Activated CD8-positive, alpha-beta memory T cell treated with anti-CD3 and anti-CD28 coated beads for 24 hours (primary cell): Measurements from ENCODE around the gene UGT2B17.
"Not testable (repeated sequence)": the region's sequence is repeated elsewhere in the genome, so short reads cannot be mapped to it uniquely, and the experiment has no call there.

ENCODE experiments used
- DNase-seq: peaks from one replicate; pipeline ENCODE4 v3.0.0-alpha.2; 2020

UGT2B17 gene

DNA sequence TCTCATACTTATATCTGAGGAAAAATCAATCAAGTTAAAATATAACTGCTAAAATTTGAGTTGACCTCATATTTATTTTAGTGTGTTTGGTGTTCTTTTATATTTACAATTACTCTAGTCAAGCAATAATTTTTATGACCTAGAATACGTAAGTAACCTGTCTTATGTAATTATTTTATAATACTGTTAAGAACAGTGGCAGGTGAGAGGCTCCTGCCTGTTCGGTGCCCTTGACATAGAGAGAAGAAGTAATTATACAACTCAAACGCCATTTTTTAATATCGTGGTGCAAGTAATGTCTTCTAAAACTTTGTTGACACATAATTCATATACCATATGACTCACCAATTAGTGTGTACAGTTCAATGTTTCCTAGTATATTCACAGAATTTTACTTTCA lies 7.6 kb downstream of the UGT2B17 start:
- DNase-seq: not testable (repeated sequence)

- DNase-seq: not testable (repeated sequence)
Measured at GRCh38 chr4:68566364-68566763, 9.8 kb downstream of the UGT2B17 start.

- DNase-seq: not testable (repeated sequence)
Measured at GRCh38 chr4:68565082-68565481, 11.0 kb downstream of the UGT2B17 start.

DNA sequence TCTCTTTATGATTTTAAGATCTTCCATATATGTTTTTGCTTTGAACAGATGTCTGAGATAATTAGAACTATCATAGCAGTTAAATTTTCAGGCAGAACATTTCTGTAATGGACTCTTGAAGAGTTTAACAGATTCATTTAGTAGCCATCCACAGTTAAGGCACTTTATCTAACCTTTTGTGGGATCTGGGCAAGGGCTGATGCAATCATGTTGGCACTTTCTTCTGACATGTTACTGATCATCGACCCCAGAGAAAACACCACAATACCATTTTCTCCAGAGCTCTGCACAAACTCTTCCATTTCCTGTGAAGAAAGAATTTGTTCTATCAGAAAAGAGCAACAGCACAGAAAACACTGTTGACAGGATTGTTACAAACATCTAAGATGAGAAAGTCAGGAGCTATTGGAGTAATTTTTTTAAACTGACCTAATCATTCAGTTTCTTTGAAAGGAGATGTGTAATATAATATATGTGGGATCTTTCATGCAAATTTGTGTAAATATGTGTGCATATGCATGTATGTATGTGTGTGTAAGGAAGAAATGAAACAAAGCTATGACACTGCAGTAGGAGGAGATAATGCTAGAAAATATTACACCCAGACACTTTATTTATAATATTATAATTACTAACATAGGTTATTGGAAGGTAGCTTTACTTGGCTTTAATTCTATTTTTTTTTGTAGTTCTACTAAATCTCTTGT lies 15.6 kb downstream of the UGT2B17 start:
- not testable (repeated sequence) for DNase-seq

GRCh38 chr4:68553830-68554229 lies 22.3 kb downstream of the UGT2B17 start:
- DNase-seq: not testable (repeated sequence)

- not testable (repeated sequence) for DNase-seq
Measured at GRCh38 chr4:68552818-68553811, 23.0 kb downstream of the UGT2B17 start.

GRCh38 chr4:68542742-68543141 lies 33.4 kb downstream of the UGT2B17 start:
- not testable (repeated sequence) for DNase-seq

GRCh38 chr4:68536375-68536774 lies 39.7 kb downstream of the UGT2B17 start:
- DNase-seq: no peak

DNA sequence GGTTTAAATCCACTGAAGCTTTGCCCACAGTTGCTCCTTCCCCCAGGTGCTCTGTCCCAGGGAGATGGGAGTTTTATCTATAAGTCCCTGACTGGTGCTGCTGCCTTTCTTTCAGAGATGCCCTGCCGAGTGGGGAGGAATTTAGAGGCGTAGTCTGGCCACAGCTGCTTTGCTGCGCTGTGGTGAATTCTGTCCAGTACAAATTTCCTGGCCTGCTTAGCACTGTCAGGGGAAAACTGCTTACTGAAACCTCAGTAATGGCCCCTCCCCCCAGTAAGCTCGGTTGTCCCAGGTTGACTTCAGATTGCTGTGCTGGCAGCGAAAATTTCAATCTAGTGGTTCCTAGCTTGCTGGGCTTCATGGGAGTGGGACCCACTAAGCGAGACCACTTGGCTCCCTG lies 40.1 kb downstream of the UGT2B17 start:
- no peak for DNase-seq

DNA sequence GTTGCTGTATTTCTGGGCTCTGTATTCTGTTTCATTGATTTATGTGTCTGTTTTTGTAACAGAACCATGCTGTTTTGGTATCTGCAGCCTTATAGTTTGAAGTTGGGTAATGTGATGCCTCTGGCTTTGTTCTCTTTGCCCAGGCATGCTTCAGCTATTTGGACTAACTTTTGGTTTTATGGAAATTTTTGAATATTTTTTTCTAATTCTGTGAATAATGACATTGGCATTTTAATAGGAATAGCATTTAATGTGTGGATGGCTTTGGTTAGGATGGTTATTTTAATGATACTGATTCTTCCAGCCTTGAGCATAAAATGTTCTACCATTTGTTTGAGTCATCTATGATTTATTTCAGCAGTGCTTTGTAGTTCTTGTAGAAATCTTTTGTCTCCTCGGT lies 53.9 kb downstream of the UGT2B17 start:
- DNase-seq: not testable (repeated sequence)

GRCh38 chr4:68520985-68521384 lies 55.1 kb downstream of the UGT2B17 start:
- DNase-seq: no peak

DNA sequence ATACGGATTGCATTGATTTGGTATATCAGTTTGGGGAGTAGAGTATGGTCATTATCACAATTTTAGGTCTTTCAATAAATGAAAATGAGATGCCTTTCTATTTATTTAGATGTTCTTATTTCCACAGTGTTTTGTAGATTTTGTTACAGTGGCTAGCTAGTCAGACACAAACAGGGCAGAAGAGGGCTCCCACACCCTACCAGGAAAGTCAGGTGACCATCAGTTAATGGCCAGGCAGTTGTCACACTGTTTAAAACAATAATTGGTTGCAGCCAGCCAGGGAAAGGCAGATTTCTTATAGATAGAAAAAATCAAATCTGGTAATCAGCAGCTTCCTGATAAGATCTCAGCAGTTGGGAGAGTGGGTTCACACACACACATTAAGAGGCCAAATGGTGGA lies 57.2 kb downstream of the UGT2B17 start:
- no peak for DNase-seq

- DNase-seq: not testable (repeated sequence)
Measured at GRCh38 chr4:68505452-68505851, 70.7 kb downstream of the UGT2B17 start.

GRCh38 chr4:68504836-68505235 lies 71.3 kb downstream of the UGT2B17 start:
- not testable (repeated sequence) for DNase-seq

GRCh38 chr4:68503462-68503861 lies 72.7 kb downstream of the UGT2B17 start:
- DNase-seq: not testable (repeated sequence)

DNA sequence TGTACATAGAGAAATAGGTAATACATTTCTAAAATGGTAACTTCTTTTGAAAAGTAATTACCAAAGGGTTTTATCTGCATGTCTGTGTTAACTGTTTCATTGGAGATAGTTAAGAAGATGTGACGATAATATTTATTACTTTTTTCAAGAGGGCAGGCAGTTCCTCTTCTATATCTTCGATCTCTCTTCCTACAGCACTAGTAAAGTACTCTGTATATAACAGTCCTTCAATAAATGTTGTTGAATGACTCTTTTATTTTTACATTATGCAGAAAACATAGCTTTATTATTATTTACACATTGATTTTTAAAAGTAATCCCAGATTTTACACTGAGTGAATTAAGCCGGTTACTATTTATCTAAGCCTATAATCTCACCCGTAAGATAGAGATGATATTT lies 77.1 kb downstream of the UGT2B17 start:
- DNase-seq: no peak

GRCh38 chr4:68498413-68499007 lies 77.6 kb downstream of the UGT2B17 start:
- peak; percentile 68 for DNase-seq

GRCh38 chr4:68494688-68495087 lies 81.4 kb downstream of the UGT2B17 start:
- DNase-seq: no peak

DNA sequence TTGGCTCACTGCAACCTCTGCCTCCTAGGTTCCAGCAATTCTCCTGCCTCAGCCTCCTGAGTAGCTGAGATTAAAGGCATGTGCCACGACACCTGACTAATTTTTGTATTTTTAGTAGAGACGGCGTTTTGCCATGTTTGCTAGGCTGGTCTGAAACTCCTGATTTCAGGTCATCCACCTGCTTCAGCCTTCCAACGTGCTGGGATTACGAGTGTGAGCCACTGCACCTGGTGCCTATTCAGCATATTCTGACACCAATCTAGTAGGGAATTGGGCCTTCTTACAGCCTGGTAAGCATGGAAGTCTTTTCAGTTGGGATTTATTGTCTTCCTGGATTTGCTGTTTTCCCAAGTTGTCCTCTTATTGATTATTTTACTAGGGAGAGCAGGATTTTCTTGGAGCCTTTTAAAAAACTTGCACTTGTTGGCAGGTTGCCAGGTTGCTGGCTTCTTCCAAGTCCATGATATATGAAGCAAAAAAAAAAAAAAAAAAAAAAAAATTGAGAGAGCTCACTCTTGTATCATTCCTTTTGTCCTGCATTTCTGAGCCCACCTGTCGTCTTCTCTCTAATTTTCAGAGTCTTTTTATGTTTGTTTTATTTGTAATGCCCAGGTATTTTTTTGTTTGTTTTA lies 85.2 kb downstream of the UGT2B17 start:
- DNase-seq: no peak

DNA sequence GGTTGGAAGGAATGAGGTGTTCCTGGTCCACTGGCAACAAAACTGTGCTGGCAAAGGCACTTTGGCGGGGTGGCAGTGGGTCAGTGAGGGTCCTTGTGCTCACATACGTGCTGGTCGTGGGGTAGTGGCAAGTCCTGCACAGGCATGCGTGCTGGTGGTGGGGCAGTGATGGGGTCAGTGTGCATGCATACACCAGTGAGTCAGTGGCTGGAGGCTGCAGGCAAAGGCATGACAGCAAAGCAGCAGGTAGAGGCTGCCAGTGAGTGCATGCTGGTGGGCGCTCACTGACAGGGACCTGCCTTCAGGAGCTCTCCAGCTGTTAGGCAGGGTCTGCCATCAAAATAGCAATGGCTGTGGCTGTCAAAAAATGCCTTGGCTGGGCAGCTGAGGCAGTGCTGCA lies 86.8 kb downstream of the UGT2B17 start:
- no peak for DNase-seq
